Stimulated activated naive B cell treated with anti-CD40 and anti-IgM and Interleukin-4, amounts not matched to agents 10 μg/mL and 1 μg/mL and 100 μg/mL, for 72 hours (primary cell): Measurements from ENCODE around the gene AP3S2.

Experiments used
- ATAC-seq, 2 donors: fragments of 150-1000 bp; cut with Tn5 transposase; replicated peaks; 2 replicates each; pipeline ENCODE4 v1.10.0; 2021; ENCODE audit warnings: moderate library complexity in 1 of 2
- DNase-seq: peaks from one replicate; pipeline ENCODE4 v3.0.0; 2021
- H3K27ac Mint-ChIP-seq: one replicate; pipeline ENCODE4 v1.8.0; 2022; ENCODE audit warnings: mild to moderate bottlenecking, mixed read lengths
- H3K27me3 Mint-ChIP-seq, 2 donors: one replicate each; pipeline ENCODE4 v1.8.0; 2022; ENCODE audit warnings: mixed read lengths in 2 of 2
- H3K36me3 Mint-ChIP-seq, 2 donors: one replicate each; pipeline ENCODE4 v1.8.0; 2022; ENCODE audit warnings: mixed read lengths in 2 of 2, mild to moderate bottlenecking in 1 of 2
- H3K4me1 Mint-ChIP-seq, 2 donors: one replicate each; pipeline ENCODE4 v1.8.0; 2022; ENCODE audit warnings: mixed read lengths in 2 of 2, mild to moderate bottlenecking in 1 of 2
- H3K4me3 Mint-ChIP-seq, 2 donors: one replicate each; pipeline ENCODE4 v1.8.0; 2022; ENCODE audit warnings: mild to moderate bottlenecking in 2 of 2, mixed read lengths in 2 of 2, moderate library complexity in 1 of 2
- H3K9me3 Mint-ChIP-seq, 2 donors: one replicate each; pipeline ENCODE4 v1.8.0; 2022; ENCODE audit warnings: mixed read lengths in 2 of 2, mild to moderate bottlenecking in 1 of 2

The AP3S2 gene

GRCh38 chr15:89912145-89912673 is 18.4 kb upstream of the AP3S2 start:
- H3K27me3 Mint-ChIP-seq, result peaks cover 38 to 39% of the 10 kb centered on the region in 2 donors
- H3K4me1 Mint-ChIP-seq, result peaks cover 8 to 16% of the 10 kb centered on the region in 2 donors
- H3K27ac Mint-ChIP-seq, result no peak overlapping the region
- H3K36me3 Mint-ChIP-seq, result no peaks in the 10 kb centered on the region
- H3K9me3 Mint-ChIP-seq, result no peaks in the 10 kb centered on the region
- ATAC-seq (no peak), DNase-seq (no peak)
- H3K4me3 Mint-ChIP-seq, result peak overlapping the region; percentile 53 to 81

GRCh38 chr15:89910891-89911626 is 17.3 kb upstream of the AP3S2 start:
- H3K27ac Mint-ChIP-seq, result no peak overlapping the region
- H3K4me1 Mint-ChIP-seq, result peaks cover 8 to 16% of the 10 kb centered on the region in 2 donors
- no peaks in the 10 kb centered on the region for H3K9me3 Mint-ChIP-seq
- ATAC-seq, result peak; percentile 55 to 59
- H3K36me3 Mint-ChIP-seq, result no peaks in the 10 kb centered on the region
- H3K4me3 Mint-ChIP-seq, result no peak overlapping the region
- no peak for DNase-seq
- H3K27me3 Mint-ChIP-seq, result peaks cover 38 to 43% of the 10 kb centered on the region in 2 donors

GRCh38 chr15:89909611-89910010 is 15.8 kb upstream of the AP3S2 start:
- H3K36me3 Mint-ChIP-seq, result no peaks in the 10 kb centered on the region

GRCh38 chr15:89908226-89908625 is 14.4 kb upstream of the AP3S2 start:
- Mint-ChIP-seq H3K4me1 (peaks cover 7 to 16% of the 10 kb centered on the region in 2 donors), H3K4me3 (no peak overlapping the region), H3K27ac (no peak overlapping the region), H3K27me3 (peaks cover 32 to 42% of the 10 kb centered on the region in 2 donors), H3K9me3 (no peaks in the 10 kb centered on the region), H3K36me3 (no peaks in the 10 kb centered on the region)
- ATAC-seq (no peak), DNase-seq (no peak)

More at GRCh38 chr15:89909611-89910010, 15.8 kb upstream of the AP3S2 start:
- H3K9me3 Mint-ChIP-seq, result no peaks in the 10 kb centered on the region
- DNase-seq, result no peak
- H3K27me3 Mint-ChIP-seq, result peaks cover 40 to 49% of the 10 kb centered on the region in 2 donors
- H3K27ac Mint-ChIP-seq, result no peak overlapping the region
- peaks cover 8 to 16% of the 10 kb centered on the region in 2 donors for H3K4me1 Mint-ChIP-seq
- H3K4me3 Mint-ChIP-seq, result no peak overlapping the region
- no peak for ATAC-seq

GRCh38 chr15:89907289-89907688 is 13.5 kb upstream of the AP3S2 start:
- Mint-ChIP-seq H3K27ac (no peak overlapping the region), H3K27me3 (peaks cover 25 to 37% of the 10 kb centered on the region in 2 donors), H3K36me3 (no peaks in the 10 kb centered on the region), H3K4me1 (peaks cover 6 to 14% of the 10 kb centered on the region in 2 donors), H3K9me3 (no peaks in the 10 kb centered on the region), H3K4me3 (no peak overlapping the region)
- DNase-seq (no peak), ATAC-seq (no peak)

- Mint-ChIP-seq H3K27me3 (peaks cover 14 to 28% of the 10 kb centered on the region in 2 donors), H3K4me3 (no peak overlapping the region), H3K36me3 (no peaks in the 10 kb centered on the region), H3K4me1 (peaks cover 0 to under 1% of the 10 kb centered on the region in 2 donors), H3K9me3 (no peaks in the 10 kb centered on the region), H3K27ac (no peak overlapping the region)
- ATAC-seq (no peak), DNase-seq (no peak)
These were observed 12.1 kb upstream of the AP3S2 start for GRCh38 chr15:89905846-89906378.

GRCh38 chr15:89904519-89904918 is 10.7 kb upstream of the AP3S2 start:
- H3K4me1 Mint-ChIP-seq, result peaks cover 3% of the 10 kb centered on the region in 2 donors
- H3K4me3 Mint-ChIP-seq, result no peak overlapping the region
- H3K27me3 Mint-ChIP-seq, result peaks cover 12 to 17% of the 10 kb centered on the region in 2 donors
- no peaks in the 10 kb centered on the region for H3K36me3 Mint-ChIP-seq
- ATAC-seq, result no peak
- no peaks in the 10 kb centered on the region for H3K9me3 Mint-ChIP-seq
- DNase-seq, result no peak
- no peak overlapping the region for H3K27ac Mint-ChIP-seq

- no peak overlapping the region for H3K4me3 Mint-ChIP-seq
- peaks cover 6 to 7% of the 10 kb centered on the region in 2 donors for H3K4me1 Mint-ChIP-seq
- H3K27ac Mint-ChIP-seq, result no peak overlapping the region
- ATAC-seq (no peak), DNase-seq (no peak)
- H3K9me3 Mint-ChIP-seq, result no peaks in the 10 kb centered on the region
- peaks cover 7 to 14% of the 10 kb centered on the region in 2 donors for H3K27me3 Mint-ChIP-seq
- H3K36me3 Mint-ChIP-seq, result no peaks in the 10 kb centered on the region
These were observed 10.0 kb upstream of the AP3S2 start for GRCh38 chr15:89903858-89904130.

GRCh38 chr15:89903015-89903857 is 9.4 kb upstream of the AP3S2 start:
- Mint-ChIP-seq H3K4me3 (no peak overlapping the region), H3K9me3 (no peaks in the 10 kb centered on the region), H3K27ac (no peak overlapping the region), H3K36me3 (no peaks in the 10 kb centered on the region), H3K4me1 (peaks cover 6 to 7% of the 10 kb centered on the region in 2 donors), H3K27me3 (peaks cover 7 to 14% of the 10 kb centered on the region in 2 donors)
- ATAC-seq (no peak), DNase-seq (no peak)

- DNase-seq (no peak), ATAC-seq (no peak)
- Mint-ChIP-seq H3K4me1 (peaks cover 6 to 7% of the 10 kb centered on the region in 2 donors), H3K4me3 (no peak overlapping the region), H3K9me3 (no peaks in the 10 kb centered on the region), H3K27me3 (peaks cover 7% of the 10 kb centered on the region in 2 donors), H3K27ac (no peak overlapping the region), H3K36me3 (no peaks in the 10 kb centered on the region)
These were observed 7.1 kb upstream of the AP3S2 start for GRCh38 chr15:89900849-89901248.

- Mint-ChIP-seq H3K36me3 (no peaks in the 10 kb centered on the region), H3K4me3 (no peak overlapping the region), H3K4me1 (peaks cover 6 to 7% of the 10 kb centered on the region in 2 donors)
These were observed 6.3 kb upstream of the AP3S2 start for GRCh38 chr15:89899951-89900567.

GRCh38 chr15:89899295-89899945 is 5.6 kb upstream of the AP3S2 start:
- no peaks in the 10 kb centered on the region for H3K27me3 Mint-ChIP-seq

More at GRCh38 chr15:89899951-89900567, 6.3 kb upstream of the AP3S2 start:
- Mint-ChIP-seq H3K9me3 (no peaks in the 10 kb centered on the region), H3K27ac (peak overlapping the region; percentile 81), H3K27me3 (no peaks in the 10 kb centered on the region)
- ATAC-seq (no peak), DNase-seq (no peak)

GRCh38 chr15:89898614-89899294 is 5.0 kb upstream of the AP3S2 start:
- DNase-seq (peak; percentile 28), ATAC-seq (peak; percentile 69 to 71)
- Mint-ChIP-seq H3K27me3 (no peaks in the 10 kb centered on the region), H3K4me1 (peaks cover 6 to 12% of the 10 kb centered on the region in 2 donors), H3K36me3 (no peaks in the 10 kb centered on the region), H3K9me3 (no peaks in the 10 kb centered on the region), H3K4me3 (no peak overlapping the region), H3K27ac (no peak overlapping the region)

More at GRCh38 chr15:89899295-89899945, 5.6 kb upstream of the AP3S2 start:
- Mint-ChIP-seq H3K4me1 (peaks cover 6 to 10% of the 10 kb centered on the region in 2 donors), H3K4me3 (no peak overlapping the region), H3K36me3 (no peaks in the 10 kb centered on the region), H3K9me3 (no peaks in the 10 kb centered on the region), H3K27ac (peak overlapping the region; percentile 81)
- peak; percentile 35 to 57 for ATAC-seq
- peak; percentile 4 for DNase-seq
